Measurements from ENCODE around the gene ATP6V1G1.
A peak's percentile ranks its signal among the peaks of the same experiment; 100 is the strongest.

Gene ATP6V1G1

GRCh38 chr9:114621561-114621960, 34.0 kb downstream of the ATP6V1G1 start:
- peaks cover 2 to 21% (median 7%) of the 10 kb centered on the region in 5 donors for H3K36me3 ChIP-seq (ENCODE audit: control insufficient read depth in 5 of 5, insufficient read depth in 5 of 5, low read length in 5 of 5)
- no peaks in the 10 kb centered on the region for H3K9me3 ChIP-seq (ENCODE audit: control insufficient read depth in 5 of 5, low read length in 5 of 5)
- no peak overlapping the region for H3K27ac ChIP-seq (ENCODE audit: low read depth, low read length)
- H3K27me3 ChIP-seq (ENCODE audit: control insufficient read depth in 5 of 5, insufficient read depth in 4 of 5, low read length in 5 of 5) = no peaks in the 10 kb centered on the region
- H3K4me1 ChIP-seq (ENCODE audit: control insufficient read depth in 5 of 5, insufficient read depth in 5 of 5, low read length in 5 of 5) = peaks cover 3 to 30% (median 23%) of the 10 kb centered on the region in 5 donors
- no peak overlapping the region for H3K9ac ChIP-seq (ENCODE audit: low read length in 5 of 5)
- no peak overlapping the region for H3K4me3 ChIP-seq (ENCODE audit: low read depth in 1 of 5, low read length in 5 of 5)

GRCh38 chr9:114621975-114622609, 34.5 kb downstream of the ATP6V1G1 start:
- peaks cover 2 to 26% (median 12%) of the 10 kb centered on the region in 5 donors for H3K36me3 ChIP-seq (ENCODE audit: control insufficient read depth in 5 of 5, insufficient read depth in 5 of 5, low read length in 5 of 5)
- peak overlapping the region in 1 of 5 donors; percentile 47 for H3K9ac ChIP-seq (ENCODE audit: low read length in 5 of 5)
- peaks cover 0 to 27% (median 17%) of the 10 kb centered on the region in 5 donors for H3K4me1 ChIP-seq (ENCODE audit: control insufficient read depth in 5 of 5, insufficient read depth in 5 of 5, low read length in 5 of 5)
- no peak overlapping the region for H3K4me3 ChIP-seq (ENCODE audit: low read depth in 1 of 5, low read length in 5 of 5)
- H3K27me3 ChIP-seq (ENCODE audit: control insufficient read depth in 5 of 5, insufficient read depth in 4 of 5, low read length in 5 of 5) = no peaks in the 10 kb centered on the region
- no peaks in the 10 kb centered on the region for H3K9me3 ChIP-seq (ENCODE audit: control insufficient read depth in 5 of 5, low read length in 5 of 5)
- peak overlapping the region; percentile 50 for H3K27ac ChIP-seq (ENCODE audit: low read depth, low read length)

- H3K27ac ChIP-seq (ENCODE audit: low read depth, low read length) = no peak overlapping the region
- no peak overlapping the region for H3K9ac ChIP-seq (ENCODE audit: low read length in 5 of 5)
- H3K4me1 ChIP-seq (ENCODE audit: control insufficient read depth in 5 of 5, insufficient read depth in 5 of 5, low read length in 5 of 5) = peaks cover 0 to 25% (median 13%) of the 10 kb centered on the region in 5 donors
- H3K27me3 ChIP-seq (ENCODE audit: control insufficient read depth in 5 of 5, insufficient read depth in 4 of 5, low read length in 5 of 5) = no peaks in the 10 kb centered on the region
- H3K36me3 ChIP-seq (ENCODE audit: control insufficient read depth in 5 of 5, insufficient read depth in 5 of 5, low read length in 5 of 5) = peaks cover 12 to 41% (median 28%) of the 10 kb centered on the region in 5 donors
- H3K9me3 ChIP-seq (ENCODE audit: control insufficient read depth in 5 of 5, low read length in 5 of 5) = no peaks in the 10 kb centered on the region
- H3K4me3 ChIP-seq (ENCODE audit: low read depth in 1 of 5, low read length in 5 of 5) = no peak overlapping the region
These were observed 37.1 kb downstream of the ATP6V1G1 start for GRCh38 chr9:114624677-114625076.

- Histone ChIP-seq H3K4me1 (ENCODE audit: control insufficient read depth in 5 of 5, insufficient read depth in 5 of 5, low read length in 5 of 5) (peaks cover 0 to 25% (median 12%) of the 10 kb centered on the region in 5 donors), H3K36me3 (ENCODE audit: control insufficient read depth in 5 of 5, insufficient read depth in 5 of 5, low read length in 5 of 5) (peaks cover 18 to 58% (median 42%) of the 10 kb centered on the region in 5 donors)
These were observed 38.9 kb downstream of the ATP6V1G1 start for GRCh38 chr9:114626415-114627020.

GRCh38 chr9:114627553-114627952, 40.0 kb downstream of the ATP6V1G1 start:
- Histone ChIP-seq H3K9me3 (ENCODE audit: control insufficient read depth in 5 of 5, low read length in 5 of 5) (no peaks in the 10 kb centered on the region), H3K9ac (ENCODE audit: low read length in 5 of 5) (no peak overlapping the region), H3K36me3 (ENCODE audit: control insufficient read depth in 5 of 5, insufficient read depth in 5 of 5, low read length in 5 of 5) (peaks cover 18 to 65% (median 48%) of the 10 kb centered on the region in 5 donors), H3K4me3 (ENCODE audit: low read depth in 1 of 5, low read length in 5 of 5) (no peak overlapping the region), H3K27me3 (ENCODE audit: control insufficient read depth in 5 of 5, insufficient read depth in 4 of 5, low read length in 5 of 5) (no peaks in the 10 kb centered on the region), H3K4me1 (ENCODE audit: control insufficient read depth in 5 of 5, insufficient read depth in 5 of 5, low read length in 5 of 5) (peaks cover 0 to 15% (median 2%) of the 10 kb centered on the region in 5 donors), H3K27ac (ENCODE audit: low read depth, low read length) (no peak overlapping the region)

More at GRCh38 chr9:114626415-114627020, 38.9 kb downstream of the ATP6V1G1 start:
- Histone ChIP-seq H3K27ac (ENCODE audit: low read depth, low read length) (no peak overlapping the region), H3K4me3 (ENCODE audit: low read depth in 1 of 5, low read length in 5 of 5) (no peak overlapping the region), H3K27me3 (ENCODE audit: control insufficient read depth in 5 of 5, insufficient read depth in 4 of 5, low read length in 5 of 5) (no peaks in the 10 kb centered on the region), H3K9me3 (ENCODE audit: control insufficient read depth in 5 of 5, low read length in 5 of 5) (no peaks in the 10 kb centered on the region), H3K9ac (ENCODE audit: low read length in 5 of 5) (peak overlapping the region in 1 of 5 donors; percentile 30)

GRCh38 chr9:114629563-114630090, 42.1 kb downstream of the ATP6V1G1 start:
- no peaks in the 10 kb centered on the region for H3K27me3 ChIP-seq (ENCODE audit: control insufficient read depth in 5 of 5, insufficient read depth in 4 of 5, low read length in 5 of 5)

GRCh38 chr9:114631166-114631565, 43.6 kb downstream of the ATP6V1G1 start:
- Histone ChIP-seq H3K9ac (ENCODE audit: low read length in 5 of 5) (no peak overlapping the region), H3K4me1 (ENCODE audit: control insufficient read depth in 5 of 5, insufficient read depth in 5 of 5, low read length in 5 of 5) (peaks cover 0 to 12% (median 4%) of the 10 kb centered on the region in 5 donors), H3K9me3 (ENCODE audit: control insufficient read depth in 5 of 5, low read length in 5 of 5) (no peaks in the 10 kb centered on the region), H3K36me3 (ENCODE audit: control insufficient read depth in 5 of 5, insufficient read depth in 5 of 5, low read length in 5 of 5) (peaks cover 21 to 90% (median 76%) of the 10 kb centered on the region in 5 donors), H3K4me3 (ENCODE audit: low read depth in 1 of 5, low read length in 5 of 5) (no peak overlapping the region), H3K27me3 (ENCODE audit: control insufficient read depth in 5 of 5, insufficient read depth in 4 of 5, low read length in 5 of 5) (no peaks in the 10 kb centered on the region), H3K27ac (ENCODE audit: low read depth, low read length) (no peak overlapping the region)

More at GRCh38 chr9:114629563-114630090, 42.1 kb downstream of the ATP6V1G1 start:
- no peak overlapping the region for H3K4me3 ChIP-seq (ENCODE audit: low read depth in 1 of 5, low read length in 5 of 5)
- peaks cover 0 to 12% (median 4%) of the 10 kb centered on the region in 5 donors for H3K4me1 ChIP-seq (ENCODE audit: control insufficient read depth in 5 of 5, insufficient read depth in 5 of 5, low read length in 5 of 5)
- no peaks in the 10 kb centered on the region for H3K9me3 ChIP-seq (ENCODE audit: control insufficient read depth in 5 of 5, low read length in 5 of 5)
- no peak overlapping the region for H3K27ac ChIP-seq (ENCODE audit: low read depth, low read length)
- H3K9ac ChIP-seq (ENCODE audit: low read length in 5 of 5) = no peak overlapping the region
- peaks cover 21 to 79% (median 66%) of the 10 kb centered on the region in 5 donors for H3K36me3 ChIP-seq (ENCODE audit: control insufficient read depth in 5 of 5, insufficient read depth in 5 of 5, low read length in 5 of 5)

GRCh38 chr9:114633438-114634089, 46.0 kb downstream of the ATP6V1G1 start:
- Histone ChIP-seq H3K27ac (ENCODE audit: low read depth, low read length) (no peak overlapping the region), H3K36me3 (ENCODE audit: control insufficient read depth in 5 of 5, insufficient read depth in 5 of 5, low read length in 5 of 5) (peaks cover 15 to 91% (median 71%) of the 10 kb centered on the region in 5 donors), H3K4me1 (ENCODE audit: control insufficient read depth in 5 of 5, insufficient read depth in 5 of 5, low read length in 5 of 5) (peaks cover 0 to 6% (median 3%) of the 10 kb centered on the region in 5 donors), H3K9ac (ENCODE audit: low read length in 5 of 5) (no peak overlapping the region), H3K4me3 (ENCODE audit: low read depth in 1 of 5, low read length in 5 of 5) (no peak overlapping the region), H3K9me3 (ENCODE audit: control insufficient read depth in 5 of 5, low read length in 5 of 5) (no peaks in the 10 kb centered on the region), H3K27me3 (ENCODE audit: control insufficient read depth in 5 of 5, insufficient read depth in 4 of 5, low read length in 5 of 5) (no peaks in the 10 kb centered on the region)

GRCh38 chr9:114634387-114634786, 46.8 kb downstream of the ATP6V1G1 start:
- Histone ChIP-seq H3K9ac (ENCODE audit: low read length in 5 of 5) (no peak overlapping the region), H3K4me1 (ENCODE audit: control insufficient read depth in 5 of 5, insufficient read depth in 5 of 5, low read length in 5 of 5) (peaks cover 0 to 6% (median 3%) of the 10 kb centered on the region in 5 donors), H3K27ac (ENCODE audit: low read depth, low read length) (no peak overlapping the region), H3K9me3 (ENCODE audit: control insufficient read depth in 5 of 5, low read length in 5 of 5) (no peaks in the 10 kb centered on the region), H3K4me3 (ENCODE audit: low read depth in 1 of 5, low read length in 5 of 5) (no peak overlapping the region), H3K27me3 (ENCODE audit: control insufficient read depth in 5 of 5, insufficient read depth in 4 of 5, low read length in 5 of 5) (no peaks in the 10 kb centered on the region), H3K36me3 (ENCODE audit: control insufficient read depth in 5 of 5, insufficient read depth in 5 of 5, low read length in 5 of 5) (peaks cover 14 to 91% (median 72%) of the 10 kb centered on the region in 5 donors)

Data from subcutaneous abdominal adipose tissue (tissue), 5 donors.